HEK293T (cell line): ENCODE results near the gene RNF212.

Experiments
- BHLHE40 ChIP-seq: fragments of 450-650 bp; IDR thresholded peaks from 2 replicates; pipeline ENCODE4 v1.6.1; 2016; ENCODE audit warnings: mild to moderate bottlenecking, moderate library complexity, borderline replicate concordance
- CTBP1 ChIP-seq: fragments of 450-650 bp; IDR thresholded peaks from 2 replicates; pipeline ENCODE4 v1.6.1; 2016; ENCODE audit warnings: borderline replicate concordance
- ELF4 ChIP-seq: fragments of 450-650 bp; IDR thresholded peaks from 2 replicates; pipeline ENCODE4 v1.6.1; 2017; ENCODE audit warnings: antibody characterized with exemption
- FOXA1 ChIP-seq: fragments of 450-650 bp; IDR thresholded peaks from 2 replicates; pipeline ENCODE4 v1.6.1; 2016; ENCODE audit warnings: mild to moderate bottlenecking
- FOXK2 ChIP-seq: fragments of 450-650 bp; IDR thresholded peaks from 2 replicates; pipeline ENCODE4 v1.6.1; 2016; ENCODE audit warnings: mild to moderate bottlenecking
- FOXM1 ChIP-seq: fragments of 450-650 bp; IDR thresholded peaks from 2 replicates; pipeline ENCODE4 v1.6.1; 2017; ENCODE audit warnings: mild to moderate bottlenecking, borderline replicate concordance
- HDGF ChIP-seq: fragments of 450-650 bp; IDR thresholded peaks from 2 replicates; pipeline ENCODE4 v1.6.1; 2017; ENCODE audit warnings: antibody characterized with exemption, borderline replicate concordance
- LEF1 ChIP-seq: fragments of 450-650 bp; IDR thresholded peaks from 2 replicates; pipeline ENCODE4 v1.6.1; 2017; ENCODE audit warnings: mild to moderate bottlenecking, borderline replicate concordance
- NFRKB ChIP-seq: fragments of 450-650 bp; IDR thresholded peaks from 2 replicates; pipeline ENCODE4 v1.6.1; 2016; ENCODE audit warnings: mild to moderate bottlenecking, moderate library complexity
- SP1 ChIP-seq: fragments of 450-650 bp; IDR thresholded peaks from 2 replicates; pipeline ENCODE4 v1.6.1; 2017
- SUZ12 ChIP-seq: fragments of 450-650 bp; IDR thresholded peaks from 2 replicates; pipeline ENCODE4 v1.6.1; 2016; ENCODE audit warnings: mild to moderate bottlenecking
- TARDBP ChIP-seq: fragments of 450-650 bp; IDR thresholded peaks from 2 replicates; pipeline ENCODE4 v1.6.1; 2016
- ZNF384 ChIP-seq: fragments of 450-650 bp; IDR thresholded peaks from 2 replicates; pipeline ENCODE4 v1.6.1; 2016
- TF ChIP-seq, protein P1 (sequence below): fragments of 450-650 bp; IDR thresholded peaks from 2 replicates; pipeline ENCODE4 v1.6.1; 2016

DNA sequence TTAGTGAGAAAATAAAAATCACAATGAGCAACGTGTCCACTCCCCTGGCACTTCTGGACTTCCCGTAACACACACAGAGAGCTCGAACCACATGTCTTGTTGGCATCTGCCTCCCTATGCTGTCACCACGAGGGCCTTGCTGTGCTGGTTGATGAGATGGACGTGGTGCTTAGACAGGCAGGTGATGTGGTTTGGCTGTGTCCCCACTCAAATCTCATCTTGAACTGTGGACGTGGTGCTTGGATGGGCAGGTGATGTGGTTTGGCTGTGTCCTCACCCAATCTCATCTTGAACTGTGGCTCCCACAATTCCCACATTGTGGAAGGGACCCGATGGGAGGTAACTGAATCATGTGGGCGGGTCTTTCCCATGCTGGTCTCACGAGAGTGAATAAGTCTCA lies 61.9 kb downstream of the RNF212 start:
- TF ChIP-seq BHLHE40 = no peak
- no peak for TF ChIP-seq SP1
- no peak for TF ChIP-seq SUZ12
- no peak for TF ChIP-seq FOXK2
- TF ChIP-seq FOXM1 = no peak
- no peak for TF ChIP-seq CTBP1
- TF ChIP-seq, protein P1, sequence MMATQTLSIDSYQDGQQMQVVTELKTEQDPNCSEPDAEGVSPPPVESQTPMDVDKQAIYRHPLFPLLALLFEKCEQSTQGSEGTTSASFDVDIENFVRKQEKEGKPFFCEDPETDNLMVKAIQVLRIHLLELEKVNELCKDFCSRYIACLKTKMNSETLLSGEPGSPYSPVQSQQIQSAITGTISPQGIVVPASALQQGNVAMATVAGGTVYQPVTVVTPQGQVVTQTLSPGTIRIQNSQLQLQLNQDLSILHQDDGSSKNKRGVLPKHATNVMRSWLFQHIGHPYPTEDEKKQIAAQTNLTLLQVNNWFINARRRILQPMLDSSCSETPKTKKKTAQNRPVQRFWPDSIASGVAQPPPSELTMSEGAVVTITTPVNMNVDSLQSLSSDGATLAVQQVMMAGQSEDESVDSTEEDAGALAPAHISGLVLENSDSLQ = no peak
- TF ChIP-seq NFRKB = no peak
- TF ChIP-seq ZNF384 = no peak
- TF ChIP-seq ELF4 = no peak
- no peak for TF ChIP-seq HDGF
- no peak for TF ChIP-seq FOXA1
- no peak for TF ChIP-seq TARDBP
- TF ChIP-seq LEF1 = no peak
